Tibial artery (tissue), 4 donors: ENCODE data around the gene CD38.

Source experiments
- DNase-seq, 2 donors: peaks; one replicate each; pipeline ENCODE4 v3.0.0-alpha.2; 2019
- H3K27ac ChIP-seq, 2 donors: fragments of 200-600 bp; sonication (generic) in 1 of 2; 1 replicate in 1 of 2; 2 replicates in 1 of 2; pipeline ENCODE4 v1.5.1; 2018 to 2019; ENCODE audit warnings: mild to moderate bottlenecking in 1 of 2
- H3K27me3 ChIP-seq, 2 donors: fragments of 200-600 bp; sonication (generic) in 1 of 2; one replicate each; pipeline versions ENCODE4 v1.5.1 to v1.6.0; 2016 to 2019
- H3K36me3 ChIP-seq, 3 donors: fragments of 200-600 bp; sonication (generic) in 2 of 3; one replicate each; pipeline ENCODE4 v1.5.1; 2016 to 2019; ENCODE audit warnings: mild to moderate bottlenecking in 2 of 3
- H3K4me1 ChIP-seq, 4 donors: fragments of 200-600 bp; sonication (generic) in 2 of 4; 1 replicate in 3 of 4; 2 replicates in 1 of 4; pipeline ENCODE4 v1.5.1; 2016 to 2019
- H3K4me3 ChIP-seq, 2 donors: fragments of 200-600 bp; sonication (generic) in 1 of 2; 1 replicate in 1 of 2; 2 replicates in 1 of 2; pipeline ENCODE4 v1.5.1; 2018 to 2019; ENCODE audit warnings: mild to moderate bottlenecking in 2 of 2
- H3K9me3 ChIP-seq, 3 donors: fragments of 200-600 bp; sonication (generic) in 1 of 3; one replicate each; pipeline ENCODE4 v1.5.1; 2016 to 2019
- CTCF ChIP-seq, 2 experiments: fragments of 200-600 bp in 1 of 2; fragments of 450-650 bp in 1 of 2; IDR thresholded peaks; one replicate each; pipeline ENCODE4 v1.5.1; 2017 to 2019; ENCODE audit warnings: antibody characterized with exemption in 2 of 2, mild to moderate bottlenecking in 1 of 2, moderate library complexity in 1 of 2
- intact Hi-C: fragments of 100-400 bp; cut with DNase I; formaldehyde crosslinking; loops from one replicate; pipeline ENCODE4 v1.15.0; 2023; ENCODE audit warnings: low total_unique reads

Gene CD38

GRCh38 chr4:15765391-15765790 is 12.7 kb upstream of the CD38 start:
- Histone ChIP-seq H3K36me3 (no peaks in the 10 kb centered on the region), H3K27me3 (no peaks in the 10 kb centered on the region), H3K4me3 (no peak overlapping the region), H3K27ac (no peak overlapping the region), H3K4me1 (no peaks in the 10 kb centered on the region), H3K9me3 (no peaks in the 10 kb centered on the region)
- DNase-seq: no peak
- TF ChIP-seq CTCF (IDR thresholded peaks at IDR 0.05): no peak
- intact Hi-C loops: no loop called here

- Histone ChIP-seq H3K27ac (no peak overlapping the region), H3K9me3 (no peaks in the 10 kb centered on the region), H3K27me3 (no peaks in the 10 kb centered on the region), H3K36me3 (no peaks in the 10 kb centered on the region), H3K4me1 (no peaks in the 10 kb centered on the region), H3K4me3 (no peak overlapping the region)
- no peak for TF ChIP-seq CTCF (IDR thresholded peaks at IDR 0.05)
- DNase-seq: no peak
- intact Hi-C loops: no loop called here
Observed at GRCh38 chr4:15765910-15766697, 12.0 kb upstream of the CD38 start.

GRCh38 chr4:15766821-15767220 is 11.3 kb upstream of the CD38 start:
- Histone ChIP-seq H3K36me3 (no peaks in the 10 kb centered on the region), H3K4me1 (no peaks in the 10 kb centered on the region), H3K9me3 (no peaks in the 10 kb centered on the region), H3K4me3 (no peak overlapping the region), H3K27ac (no peak overlapping the region), H3K27me3 (no peaks in the 10 kb centered on the region)
- no peak for DNase-seq
- TF ChIP-seq CTCF (IDR thresholded peaks at IDR 0.05): no peak
- intact Hi-C loops: no loop called here

- Histone ChIP-seq H3K36me3 (no peaks in the 10 kb centered on the region), H3K27ac (no peak overlapping the region), H3K4me3 (no peak overlapping the region), H3K9me3 (no peaks in the 10 kb centered on the region), H3K4me1 (no peaks in the 10 kb centered on the region), H3K27me3 (no peaks in the 10 kb centered on the region)
- intact Hi-C loops: no loop called here
- TF ChIP-seq CTCF (IDR thresholded peaks at IDR 0.05): no peak
- DNase-seq: no peak
Observed at GRCh38 chr4:15769202-15769601, 8.9 kb upstream of the CD38 start.

GRCh38 chr4:15771216-15772058 is 6.7 kb upstream of the CD38 start:
- no peaks in the 10 kb centered on the region for H3K4me1 ChIP-seq
- no peaks in the 10 kb centered on the region for H3K9me3 ChIP-seq
- H3K27ac ChIP-seq: no peak overlapping the region
- H3K4me3 ChIP-seq: no peak overlapping the region
- no peak for TF ChIP-seq CTCF (IDR thresholded peaks at IDR 0.05)
- no peaks in the 10 kb centered on the region for H3K27me3 ChIP-seq
- H3K36me3 ChIP-seq: no peaks in the 10 kb centered on the region
- DNase-seq: no peak
- intact Hi-C loops: no loop called here
